ENCODE data around the gene OSM. TPM values are rescaled to one million over a fixed set of nuclear protein-coding genes. Genes with fewer than 3 reads are reported as not detected.

The OSM gene
- total RNA-seq, 1 donor from 2014 or later, result not detected

DNA sequence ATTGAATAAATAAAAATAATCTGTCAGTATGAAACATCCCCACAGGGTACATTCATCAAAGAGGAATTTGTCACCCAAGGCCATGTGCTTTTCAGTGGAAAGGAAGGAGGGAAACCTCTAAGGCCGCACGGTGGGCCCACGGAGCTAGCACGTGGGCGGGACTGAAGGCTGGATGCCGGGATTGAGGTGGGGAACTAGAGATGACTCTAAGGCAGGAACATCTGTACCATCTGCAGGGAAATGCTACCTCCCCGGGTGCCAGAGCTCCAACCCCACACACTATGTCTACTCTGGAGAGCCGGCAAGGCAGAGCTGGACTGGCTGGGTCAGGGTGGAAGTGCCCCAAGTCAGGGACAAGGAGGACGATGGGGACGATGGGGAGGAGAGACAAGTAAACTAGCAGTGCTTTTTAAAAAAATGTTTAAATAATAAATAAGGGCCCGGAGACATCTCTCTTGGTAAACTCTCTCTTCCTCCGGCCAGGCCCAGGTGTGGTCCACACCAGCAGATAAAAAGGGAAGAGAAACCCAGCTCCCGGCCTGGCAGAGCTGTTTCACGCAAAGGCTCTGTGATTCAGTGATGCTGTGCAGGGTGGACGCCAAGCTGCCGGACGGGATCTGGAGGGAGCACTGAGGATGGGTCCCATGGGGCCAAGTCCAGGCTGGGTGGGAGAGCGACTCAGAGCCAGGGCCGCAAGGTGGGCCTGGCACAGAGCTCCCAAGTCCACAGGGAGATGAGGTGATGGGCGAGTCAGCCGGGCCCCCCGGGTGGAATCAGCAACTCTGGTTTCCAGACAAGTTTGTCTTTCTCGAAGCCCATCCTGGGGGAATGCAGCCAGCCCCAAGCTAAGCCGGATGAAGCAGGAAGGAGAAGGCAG lies 25.9 kb downstream of the OSM start:
- Mint-ChIP-seq H3K27ac (ENCODE audit: unreplicated experiment) (no peak overlapping the region), H3K36me3 (ENCODE audit: low read depth, unreplicated experiment) (no peaks in the 10 kb centered on the region), H3K4me3 (ENCODE audit: unreplicated experiment) (no peak overlapping the region), H3K4me1 (ENCODE audit: unreplicated experiment) (peaks cover 3% of the 10 kb centered on the region), H3K27me3 (ENCODE audit: unreplicated experiment) (peaks cover 16% of the 10 kb centered on the region), H3K9me3 (ENCODE audit: unreplicated experiment) (no peaks in the 10 kb centered on the region)
- no peak for DNase-seq (ENCODE audit: low spot score)
- no peak for TF ChIP-seq CTCF (IDR thresholded peaks at IDR 0.05; ENCODE audit: unreplicated experiment)

GRCh38 chr22:30239488-30240405 lies 26.9 kb downstream of the OSM start:
- no peaks in the 10 kb centered on the region for H3K9me3 Mint-ChIP-seq (ENCODE audit: unreplicated experiment)
- H3K4me3 Mint-ChIP-seq (ENCODE audit: unreplicated experiment), result no peak overlapping the region
- no peak for DNase-seq (ENCODE audit: low spot score)
- H3K36me3 Mint-ChIP-seq (ENCODE audit: low read depth, unreplicated experiment), result no peaks in the 10 kb centered on the region
- peaks cover 3% of the 10 kb centered on the region for H3K4me1 Mint-ChIP-seq (ENCODE audit: unreplicated experiment)
- peaks cover 13% of the 10 kb centered on the region for H3K27me3 Mint-ChIP-seq (ENCODE audit: unreplicated experiment)
- no peak overlapping the region for H3K27ac Mint-ChIP-seq (ENCODE audit: unreplicated experiment)
- no peak for TF ChIP-seq CTCF (IDR thresholded peaks at IDR 0.05; ENCODE audit: unreplicated experiment)

GRCh38 chr22:30238661-30239487 lies 27.8 kb downstream of the OSM start:
- Mint-ChIP-seq H3K4me1 (ENCODE audit: unreplicated experiment) (peaks cover 3% of the 10 kb centered on the region), H3K36me3 (ENCODE audit: low read depth, unreplicated experiment) (no peaks in the 10 kb centered on the region), H3K27ac (ENCODE audit: unreplicated experiment) (no peak overlapping the region), H3K27me3 (ENCODE audit: unreplicated experiment) (peaks cover 9% of the 10 kb centered on the region), H3K4me3 (ENCODE audit: unreplicated experiment) (no peak overlapping the region), H3K9me3 (ENCODE audit: unreplicated experiment) (no peaks in the 10 kb centered on the region)
- no peak for DNase-seq (ENCODE audit: low spot score)
- TF ChIP-seq CTCF (IDR thresholded peaks at IDR 0.05; ENCODE audit: unreplicated experiment), result no peak

DNA sequence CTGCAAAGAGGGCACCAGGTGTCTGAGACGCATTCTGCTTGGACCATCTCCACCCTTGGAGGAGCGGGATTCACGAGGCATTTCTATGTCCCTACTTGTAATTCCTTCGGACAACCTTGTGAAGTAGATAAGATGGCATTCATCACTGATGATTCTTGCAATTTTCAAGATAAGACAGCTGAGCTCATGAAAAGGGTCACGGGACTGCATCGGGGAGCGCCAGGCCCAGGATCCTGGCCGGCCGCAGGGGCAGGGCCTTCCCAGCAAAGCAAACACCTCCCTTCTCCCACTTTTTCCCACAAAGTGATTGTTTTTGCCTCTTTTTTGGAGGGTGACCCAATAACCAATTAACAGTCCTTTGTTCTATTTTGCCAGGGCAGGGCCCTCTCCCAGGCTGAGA lies 28.5 kb downstream of the OSM start:
- no peaks in the 10 kb centered on the region for H3K36me3 Mint-ChIP-seq (ENCODE audit: low read depth, unreplicated experiment)
- no peak for TF ChIP-seq CTCF (IDR thresholded peaks at IDR 0.05; ENCODE audit: unreplicated experiment)
- no peak overlapping the region for H3K4me3 Mint-ChIP-seq (ENCODE audit: unreplicated experiment)
- DNase-seq (ENCODE audit: low spot score), result no peak
- peaks cover 8% of the 10 kb centered on the region for H3K27me3 Mint-ChIP-seq (ENCODE audit: unreplicated experiment)
- no peak overlapping the region for H3K27ac Mint-ChIP-seq (ENCODE audit: unreplicated experiment)
- H3K4me1 Mint-ChIP-seq (ENCODE audit: unreplicated experiment), result peaks cover 3% of the 10 kb centered on the region
- no peaks in the 10 kb centered on the region for H3K9me3 Mint-ChIP-seq (ENCODE audit: unreplicated experiment)

Measured in endothelial cell (in vitro differentiated cells).